ENCODE data around the gene MPPED1. TPM values are rescaled to one million over a fixed set of nuclear protein-coding genes. Genes with fewer than 3 reads are reported as not detected.

The MPPED1 gene
- total RNA-seq, 1 experiment from 2014 or later: not detected

- ChIA-PET POLR2A (ENCODE audit: low non-redundant PET) (no interaction called here), CTCF (interaction anchor here (0.7 kb wide), 1 partner anchor 512 kb away, joined by 9 read pairs; no protein-coding TSS in a partner anchor)
- Histone ChIP-seq H3K4me1 (ENCODE audit: insufficient read depth, low read length, poor library complexity, severe bottlenecking) (no peaks in the 10 kb centered on the region), H3K4me3 (ENCODE audit: low read depth, low read length, poor library complexity, severe bottlenecking) (no peak overlapping the region), H3K27ac (ENCODE audit: low read depth, low read length, poor library complexity, severe bottlenecking) (no peak overlapping the region), H3K9me3 (ENCODE audit: low read depth, low read length, poor library complexity, severe bottlenecking) (no peaks in the 10 kb centered on the region), H3K27me3 (replicated peaks; ENCODE audit: insufficient read depth, low read depth, low read length, poor library complexity) (peaks cover 21% of the 10 kb centered on the region), H3K36me3 (ENCODE audit: insufficient read depth, low read length, poor library complexity, severe bottlenecking) (no peaks in the 10 kb centered on the region)
- no peak for DNase-seq (ENCODE audit: low spot score)
- no TSS peak for BruUV-seq (replicated peaks)
- intact Hi-C loops (cut with micrococcal nuclease; ENCODE audit: unreplicated experiment): no loop called here
- TF ChIP-seq CTCF (conservative IDR thresholded peaks at IDR 0.05; ENCODE audit: low read depth, low read length): no peak
- no peak for TF ChIP-seq EZH2 (IDR thresholded peaks at IDR 0.05; ENCODE audit: borderline replicate concordance, low read depth, low read length, poor library complexity, severe bottlenecking)
Measured at GRCh38 chr22:43390166-43390565, 21.6 kb upstream of the MPPED1 start.

GRCh38 chr22:43390872-43391271 is 20.9 kb upstream of the MPPED1 start:
- TF ChIP-seq CTCF (conservative IDR thresholded peaks at IDR 0.05; ENCODE audit: low read depth, low read length): no peak
- TF ChIP-seq EZH2 (IDR thresholded peaks at IDR 0.05; ENCODE audit: borderline replicate concordance, low read depth, low read length, poor library complexity, severe bottlenecking): no peak
- no peaks in the 10 kb centered on the region for H3K36me3 ChIP-seq (ENCODE audit: insufficient read depth, low read length, poor library complexity, severe bottlenecking)
- H3K4me3 ChIP-seq (ENCODE audit: low read depth, low read length, poor library complexity, severe bottlenecking): no peak overlapping the region
- ChIA-PET POLR2A (ENCODE audit: low non-redundant PET) (no interaction called here), CTCF (interaction anchor here (0.7 kb wide), 2 partner anchors 14 to 511 kb away, joined by 3 to 9 read pairs; no protein-coding TSS in a partner anchor)
- H3K27me3 ChIP-seq (replicated peaks; ENCODE audit: insufficient read depth, low read depth, low read length, poor library complexity): peaks cover 20% of the 10 kb centered on the region
- intact Hi-C loops (cut with micrococcal nuclease; ENCODE audit: unreplicated experiment): no loop called here
- no peaks in the 10 kb centered on the region for H3K9me3 ChIP-seq (ENCODE audit: low read depth, low read length, poor library complexity, severe bottlenecking)
- H3K27ac ChIP-seq (ENCODE audit: low read depth, low read length, poor library complexity, severe bottlenecking): no peak overlapping the region
- no peak for DNase-seq (ENCODE audit: low spot score)
- no peaks in the 10 kb centered on the region for H3K4me1 ChIP-seq (ENCODE audit: insufficient read depth, low read length, poor library complexity, severe bottlenecking)
- no TSS peak for BruUV-seq (replicated peaks)

GRCh38 chr22:43391306-43391705 is 20.5 kb upstream of the MPPED1 start:
- Histone ChIP-seq H3K4me1 (ENCODE audit: insufficient read depth, low read length, poor library complexity, severe bottlenecking) (no peaks in the 10 kb centered on the region), H3K4me3 (ENCODE audit: low read depth, low read length, poor library complexity, severe bottlenecking) (no peak overlapping the region), H3K9me3 (ENCODE audit: low read depth, low read length, poor library complexity, severe bottlenecking) (no peaks in the 10 kb centered on the region), H3K36me3 (ENCODE audit: insufficient read depth, low read length, poor library complexity, severe bottlenecking) (no peaks in the 10 kb centered on the region), H3K27ac (ENCODE audit: low read depth, low read length, poor library complexity, severe bottlenecking) (no peak overlapping the region), H3K27me3 (replicated peaks; ENCODE audit: insufficient read depth, low read depth, low read length, poor library complexity) (peaks cover 15% of the 10 kb centered on the region)
- ChIA-PET CTCF (interaction anchor here (0.7 kb wide), 1 partner anchor 13 kb away, joined by 3 read pairs; no protein-coding TSS in a partner anchor), POLR2A (ENCODE audit: low non-redundant PET) (no interaction called here)
- intact Hi-C loops (cut with micrococcal nuclease; ENCODE audit: unreplicated experiment): no loop called here
- TF ChIP-seq CTCF (conservative IDR thresholded peaks at IDR 0.05; ENCODE audit: low read depth, low read length) (no peak), EZH2 (IDR thresholded peaks at IDR 0.05; ENCODE audit: borderline replicate concordance, low read depth, low read length, poor library complexity, severe bottlenecking) (no peak)
- BruUV-seq (replicated peaks): no TSS peak
- DNase-seq (ENCODE audit: low spot score): no peak

All from A673 (cell line).